Endothelial cell of umbilical vein (primary cell): ENCODE measurements around the gene MYL2. TPM values are rescaled to one million over a fixed set of nuclear protein-coding genes. Genes with fewer than 3 reads are reported as not detected.

Source experiments
- BruUV-seq: library from RNA; stranded (reverse); fragments of 400-500 nt; replicated peaks from 2 replicates; lab custom pipeline; 2021; lab: Mats Ljungman, UMichigan
- CTCF ChIA-PET: fragments of 300-600, 350-600 bp; sonication (Branson Sonifier 250); formaldehyde crosslinking; loops from one replicate; lab custom pipeline; 2021; ENCODE audit warnings: antibody characterized with exemption, inconsistent platforms; lab: Charles Lee
- POLR2A ChIA-PET: fragments of 300-600, 350-600 bp; sonication (Branson Sonifier 250); formaldehyde crosslinking; loops from one replicate; lab custom pipeline; 2021; ENCODE audit warnings: antibody characterized with exemption, inconsistent platforms; lab: Charles Lee
- DNase-seq: peaks from one replicate; pipeline ENCODE4 v3.0.0-alpha.2; 2011; ENCODE audit warnings: low read depth, low spot score
- FAIRE-seq: peaks from 2 replicates; lab custom pipeline; 2011; peaks lifted over from hg19 to GRCh38; lab: Jason Lieb, UNC
- H2AFZ ChIP-seq: 2 replicates; pipeline ENCODE4 v1.6.0; 2012; ENCODE audit warnings: low read depth, low read length, control low read depth, inconsistent platforms
- H3K27ac ChIP-seq: 2 replicates; pipeline ENCODE4 v1.5.1; 2011; ENCODE audit warnings: low read depth, mild to moderate bottlenecking, control low read depth, low read length, moderate library complexity; ENCODE audit not compliant: insufficient read depth
- H3K27me3 ChIP-seq, 2 experiments: 2 replicates each; pipeline versions ENCODE4 v1.6.0 to v1.6.1; 2011; ENCODE audit warnings: low read length in 2 of 2, mixed read lengths in 1 of 2; ENCODE audit not compliant: control insufficient read depth in 2 of 2, insufficient read depth in 2 of 2
- H3K36me3 ChIP-seq, 2 experiments: 2 replicates in 1 of 2; 3 replicates in 1 of 2; pipeline ENCODE4 v1.5.1; 2011; ENCODE audit warnings: low read length in 2 of 2, mild to moderate bottlenecking in 1 of 2, moderate library complexity in 1 of 2; ENCODE audit not compliant: control insufficient read depth in 2 of 2, insufficient read depth in 2 of 2; ENCODE audit errors: extremely low read depth in 1 of 2
- H3K4me1 ChIP-seq: 3 replicates; pipeline ENCODE4 v1.5.1; 2011; ENCODE audit warnings: mild to moderate bottlenecking, low read length; ENCODE audit not compliant: control insufficient read depth, insufficient read depth; ENCODE audit errors: extremely low read depth
- H3K4me2 ChIP-seq: 2 replicates; pipeline ENCODE4 v1.6.1; 2011; ENCODE audit warnings: low read length, control low read depth, mixed read lengths; ENCODE audit not compliant: insufficient read depth
- H3K4me3 ChIP-seq, 3 experiments: fragments of 200-600 bp in 1 of 3; sonication (generic), shearing (Covaris generic) in 1 of 3; replicated peaks in 1 of 3; 2 replicates each; pipeline ENCODE4 v1.5.1; 2011 to 2016; ENCODE audit warnings: control low read depth in 3 of 3, low read length in 3 of 3, mild to moderate bottlenecking in 2 of 3, inconsistent platforms in 1 of 3, low read depth in 1 of 3, moderate library complexity in 1 of 3; ENCODE audit not compliant: insufficient read depth in 1 of 3
- H3K79me2 ChIP-seq: 2 replicates; pipeline ENCODE4 v1.6.0; 2012; ENCODE audit warnings: low read length, inconsistent platforms; ENCODE audit not compliant: control insufficient read depth, insufficient read depth
- H3K9ac ChIP-seq: replicated peaks from 2 replicates; pipeline ENCODE3; 2011; ENCODE audit warnings: low read length, control low read depth; ENCODE audit not compliant: insufficient read depth; ENCODE audit errors: extremely low read depth
- H3K9me1 ChIP-seq: replicated peaks from 3 replicates; pipeline ENCODE4 v1.6.0; 2011; ENCODE audit warnings: mild to moderate bottlenecking, low read length; ENCODE audit not compliant: control insufficient read depth, insufficient read depth; ENCODE audit errors: extremely low read depth
- H3K9me3 ChIP-seq: replicated peaks from 2 replicates; pipeline ENCODE4 v1.5.1; 2012; ENCODE audit warnings: low read length, inconsistent platforms; ENCODE audit not compliant: control insufficient read depth, insufficient read depth
- H4K20me1 ChIP-seq: replicated peaks from 2 replicates; pipeline ENCODE3; 2011; ENCODE audit warnings: mild to moderate bottlenecking, low read length; ENCODE audit not compliant: control insufficient read depth, insufficient read depth; ENCODE audit errors: extremely low read depth
- CTCF ChIP-seq, 2 donors: IDR thresholded peaks; 1 replicate in 1 of 2; 2 replicates in 1 of 2; pipeline ENCODE4 v1.5.1; 2011; ENCODE audit warnings: low read length in 2 of 2, mild to moderate bottlenecking in 2 of 2, moderate library complexity in 2 of 2, control low read depth in 1 of 2, inconsistent platforms in 1 of 2, low read depth in 1 of 2; ENCODE audit not compliant: insufficient read depth in 1 of 2; ENCODE audit errors: extremely low read depth in 1 of 2
- FOS ChIP-seq: IDR thresholded peaks from 2 replicates; pipeline ENCODE4 v1.6.1; 2011; ENCODE audit warnings: mild to moderate bottlenecking, low read length, moderate library complexity, borderline replicate concordance; ENCODE audit not compliant: insufficient read depth
- GATA2 ChIP-seq: IDR thresholded peaks from 2 replicates; pipeline ENCODE4 v1.7.0; 2011; ENCODE audit warnings: low read depth, mild to moderate bottlenecking, moderate library complexity, mixed read lengths, low read length; ENCODE audit not compliant: insufficient read length, insufficient read depth
- JUN ChIP-seq: IDR thresholded peaks from 2 replicates; pipeline ENCODE4 v1.6.1; 2011; ENCODE audit warnings: borderline replicate concordance, low read depth; ENCODE audit not compliant: insufficient read length, insufficient read depth
- MYC ChIP-seq: IDR thresholded peaks from one replicate; pipeline ENCODE4 v1.6.1; 2011; ENCODE audit warnings: mild to moderate bottlenecking, low read depth, low read length
- POLR2A ChIP-seq: IDR thresholded peaks from 2 replicates; pipeline ENCODE4 v1.6.1; 2012; ENCODE audit warnings: low read depth, mild to moderate bottlenecking, control low read depth, low read length
- dilution Hi-C: fragments of 300-500 bp; cut with MboI; formaldehyde crosslinking; loops from one replicate; pipeline ENCODE4 v1.15.0; 2019; ENCODE audit warnings: low sequenced_read_pairs; ENCODE audit not compliant: extremely low pct_ligation_motif_present
- intact Hi-C: fragments of 100-400 bp; cut with micrococcal nuclease; formaldehyde crosslinking; loops from one replicate; pipeline ENCODE4 v1.10.0; 2022
- polyA plus RNA-seq, 4 experiments: library from polyadenylated mRNA; depleted of rRNA in 3 of 4; stranded (reverse) in 3 of 4; unstranded in 1 of 4; fragments of >200 nt; gene quantifications; 2 replicates each; pipeline versions ENCODE4 v1.2.1 to v1.2.3, GENCODE V29; 2011 to 2012; ENCODE audit warnings: missing spikeins in 1 of 4
- total RNA-seq: library from RNA; stranded (reverse); gene quantifications from 2 replicates; pipeline ENCODE4 v1.2.3, GENCODE V29; 2021

The MYL2 gene
- total and polyA plus RNA-seq, 2 donors (not counting 3 experiments of a cell fraction or from before 2014, with no cell fraction given): 0.93 TPM; not detected in 1

- H3K4me1 ChIP-seq: no peaks in the 10 kb centered on the region
- H3K79me2 ChIP-seq: no peaks in the 10 kb centered on the region
- no peaks in the 10 kb centered on the region for H3K36me3 ChIP-seq
- intact Hi-C loops: no loop called here
- H3K9ac ChIP-seq: no peak overlapping the region
- no peak for DNase-seq
- dilution Hi-C loops: no loop called here
- H3K4me2 ChIP-seq: no peak overlapping the region
- no peaks in the 10 kb centered on the region for H3K9me1 ChIP-seq
- H3K27ac ChIP-seq: no peak overlapping the region
- FAIRE-seq: no peak
- H3K9me3 ChIP-seq: no peaks in the 10 kb centered on the region
- peaks cover 1 to 3% of the 10 kb centered on the region in 2 experiments for H3K27me3 ChIP-seq
- no peaks in the 10 kb centered on the region for H4K20me1 ChIP-seq
- POLR2A ChIA-PET: no interaction called here
- no peak overlapping the region for H2AFZ ChIP-seq
- CTCF ChIA-PET: no interaction called here
- BruUV-seq: no TSS peak
- TF ChIP-seq GATA2 (no peak), POLR2A (no peak), CTCF (IDR thresholded peaks at IDR 0.05; ENCODE audit: extremely low read depth in 1 of 2, insufficient read depth in 1 of 2, low read depth in 1 of 2, low read length in 2 of 2) (no peak), FOS (no peak), MYC (no peak)
- no peak overlapping the region for H3K4me3 ChIP-seq
Measured at GRCh38 chr12:110874781-110875180, 45.6 kb downstream of the MYL2 start.

GRCh38 chr12:110874351-110874750 lies 46.0 kb downstream of the MYL2 start:
- peaks cover 1 to 3% of the 10 kb centered on the region in 2 experiments for H3K27me3 ChIP-seq
- dilution Hi-C loops: no loop called here
- BruUV-seq: no TSS peak
- intact Hi-C loops: no loop called here
- no peak overlapping the region for H3K9ac ChIP-seq
- no peaks in the 10 kb centered on the region for H4K20me1 ChIP-seq
- H3K9me1 ChIP-seq: no peaks in the 10 kb centered on the region
- H3K4me3 ChIP-seq: no peak overlapping the region
- H3K9me3 ChIP-seq: no peaks in the 10 kb centered on the region
- H2AFZ ChIP-seq: no peak overlapping the region
- POLR2A ChIA-PET: no interaction called here
- no peaks in the 10 kb centered on the region for H3K36me3 ChIP-seq
- TF ChIP-seq JUN: no peak
- DNase-seq: no peak
- H3K4me2 ChIP-seq: no peak overlapping the region
- H3K79me2 ChIP-seq: no peaks in the 10 kb centered on the region
- no peaks in the 10 kb centered on the region for H3K4me1 ChIP-seq
- no peak for FAIRE-seq
- CTCF ChIA-PET: no interaction called here
- no peak overlapping the region for H3K27ac ChIP-seq
